Measurements from ENCODE around the gene UBE2O.

Gene UBE2O

DNA sequence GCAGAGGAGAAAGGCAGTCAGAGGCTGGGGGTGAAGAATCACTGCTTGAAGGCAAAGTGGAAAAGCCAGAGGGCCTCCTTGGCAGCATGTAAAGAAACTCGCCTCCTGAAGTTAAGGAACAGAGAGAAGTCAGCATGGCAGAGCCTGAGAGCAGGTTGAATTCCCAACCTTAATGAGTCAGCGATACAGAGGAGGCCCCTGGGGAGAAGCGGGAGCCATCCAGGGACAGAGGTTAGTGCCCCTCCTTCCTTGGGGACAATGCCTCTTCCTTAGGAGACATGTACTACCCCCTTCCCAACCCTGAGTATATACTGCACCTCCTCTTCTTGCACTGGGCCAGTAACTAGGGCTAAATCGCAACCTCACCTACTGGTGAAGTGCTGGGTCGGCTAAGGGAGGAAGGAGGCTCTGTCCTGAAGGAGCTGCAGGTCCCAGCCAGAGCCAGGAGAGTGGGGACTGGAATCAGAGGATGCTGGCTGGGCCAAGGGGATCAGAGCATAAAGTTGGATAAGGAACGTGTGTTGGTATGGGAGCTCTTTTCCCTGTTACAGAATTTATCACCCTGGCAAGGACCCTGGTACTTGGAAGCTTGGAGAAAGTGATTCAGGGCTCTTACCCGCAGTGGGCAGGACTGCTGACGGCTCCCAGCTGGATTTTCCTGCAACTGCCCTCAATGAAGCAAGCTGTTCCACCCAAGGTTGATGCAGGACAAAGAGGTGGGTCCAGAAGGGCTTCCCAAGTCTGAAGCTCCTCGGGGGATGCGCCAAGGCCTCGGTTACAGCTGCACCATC, 9.0 kb upstream of the UBE2O start:
- TF ChIP-seq CSRNP3 (CRISPR knock-in tag; IDR thresholded peaks at IDR 0.05) (no peak), OSR1 (CRISPR knock-in tag; IDR thresholded peaks at IDR 0.05) (no peak), ISL1 (CRISPR knock-in tag; IDR thresholded peaks at IDR 0.05) (no peak), BACH2 (CRISPR knock-in tag; IDR thresholded peaks at IDR 0.05; ENCODE audit: borderline replicate concordance) (no peak), GLIS3 (CRISPR knock-in tag; IDR thresholded peaks at IDR 0.05) (no peak)
- ATAC-seq = no peak

GRCh38 chr17:76459674-76460073, 6.7 kb upstream of the UBE2O start:
- ATAC-seq = no peak
- TF ChIP-seq CSRNP3 (CRISPR knock-in tag; IDR thresholded peaks at IDR 0.05) = no peak
- no peak for TF ChIP-seq CSDC2 (CRISPR knock-in tag; IDR thresholded peaks at IDR 0.05)
- TF ChIP-seq, protein P1, sequence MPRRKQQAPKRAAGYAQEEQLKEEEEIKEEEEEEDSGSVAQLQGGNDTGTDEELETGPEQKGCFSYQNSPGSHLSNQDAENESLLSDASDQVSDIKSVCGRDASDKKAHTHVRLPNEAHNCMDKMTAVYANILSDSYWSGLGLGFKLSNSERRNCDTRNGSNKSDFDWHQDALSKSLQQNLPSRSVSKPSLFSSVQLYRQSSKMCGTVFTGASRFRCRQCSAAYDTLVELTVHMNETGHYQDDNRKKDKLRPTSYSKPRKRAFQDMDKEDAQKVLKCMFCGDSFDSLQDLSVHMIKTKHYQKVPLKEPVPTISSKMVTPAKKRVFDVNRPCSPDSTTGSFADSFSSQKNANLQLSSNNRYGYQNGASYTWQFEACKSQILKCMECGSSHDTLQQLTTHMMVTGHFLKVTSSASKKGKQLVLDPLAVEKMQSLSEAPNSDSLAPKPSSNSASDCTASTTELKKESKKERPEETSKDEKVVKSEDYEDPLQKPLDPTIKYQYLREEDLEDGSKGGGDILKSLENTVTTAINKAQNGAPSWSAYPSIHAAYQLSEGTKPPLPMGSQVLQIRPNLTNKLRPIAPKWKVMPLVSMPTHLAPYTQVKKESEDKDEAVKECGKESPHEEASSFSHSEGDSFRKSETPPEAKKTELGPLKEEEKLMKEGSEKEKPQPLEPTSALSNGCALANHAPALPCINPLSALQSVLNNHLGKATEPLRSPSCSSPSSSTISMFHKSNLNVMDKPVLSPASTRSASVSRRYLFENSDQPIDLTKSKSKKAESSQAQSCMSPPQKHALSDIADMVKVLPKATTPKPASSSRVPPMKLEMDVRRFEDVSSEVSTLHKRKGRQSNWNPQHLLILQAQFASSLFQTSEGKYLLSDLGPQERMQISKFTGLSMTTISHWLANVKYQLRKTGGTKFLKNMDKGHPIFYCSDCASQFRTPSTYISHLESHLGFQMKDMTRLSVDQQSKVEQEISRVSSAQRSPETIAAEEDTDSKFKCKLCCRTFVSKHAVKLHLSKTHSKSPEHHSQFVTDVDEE (CRISPR knock-in tag; IDR thresholded peaks at IDR 0.05) = no peak
- TF ChIP-seq ZNF8 (CRISPR knock-in tag; IDR thresholded peaks at IDR 0.05) = no peak
- no peak for TF ChIP-seq CREB5 (CRISPR knock-in tag; IDR thresholded peaks at IDR 0.05; ENCODE audit: low read depth)
- TF ChIP-seq RARB (CRISPR knock-in tag; IDR thresholded peaks at IDR 0.05) = no peak
- no peak for TF ChIP-seq PATZ1 (CRISPR knock-in tag; IDR thresholded peaks at IDR 0.05; ENCODE audit: borderline replicate concordance)
- TF ChIP-seq ZFP3 (CRISPR knock-in tag; IDR thresholded peaks at IDR 0.05) = no peak
- TF ChIP-seq ZNF565 (CRISPR knock-in tag; conservative IDR thresholded peaks at IDR 0.05; ENCODE audit: low read depth) = no peak
- TF ChIP-seq BACH2 (CRISPR knock-in tag; IDR thresholded peaks at IDR 0.05; ENCODE audit: borderline replicate concordance) = no peak
- TF ChIP-seq OSR1 (CRISPR knock-in tag; IDR thresholded peaks at IDR 0.05) = no peak
- TF ChIP-seq ZFP30 (CRISPR knock-in tag; IDR thresholded peaks at IDR 0.05) = no peak
- no peak for TF ChIP-seq ISL1 (CRISPR knock-in tag; IDR thresholded peaks at IDR 0.05)
- TF ChIP-seq SNAI2 (CRISPR knock-in tag; IDR thresholded peaks at IDR 0.05) = no peak
- TF ChIP-seq, protein P2, sequence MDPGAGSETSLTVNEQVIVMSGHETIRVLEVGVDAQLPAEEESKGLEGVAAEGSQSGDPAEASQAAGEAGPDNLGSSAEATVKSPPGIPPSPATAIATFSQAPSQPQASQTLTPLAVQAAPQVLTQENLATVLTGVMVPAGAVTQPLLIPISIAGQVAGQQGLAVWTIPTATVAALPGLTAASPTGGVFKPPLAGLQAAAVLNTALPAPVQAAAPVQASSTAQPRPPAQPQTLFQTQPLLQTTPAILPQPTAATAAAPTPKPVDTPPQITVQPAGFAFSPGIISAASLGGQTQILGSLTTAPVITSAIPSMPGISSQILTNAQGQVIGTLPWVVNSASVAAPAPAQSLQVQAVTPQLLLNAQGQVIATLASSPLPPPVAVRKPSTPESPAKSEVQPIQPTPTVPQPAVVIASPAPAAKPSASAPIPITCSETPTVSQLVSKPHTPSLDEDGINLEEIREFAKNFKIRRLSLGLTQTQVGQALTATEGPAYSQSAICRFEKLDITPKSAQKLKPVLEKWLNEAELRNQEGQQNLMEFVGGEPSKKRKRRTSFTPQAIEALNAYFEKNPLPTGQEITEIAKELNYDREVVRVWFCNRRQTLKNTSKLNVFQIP (CRISPR knock-in tag; IDR thresholded peaks at IDR 0.05; ENCODE audit: borderline replicate concordance, low read depth) = no peak
- no peak for TF ChIP-seq ZNF70 (CRISPR knock-in tag; IDR thresholded peaks at IDR 0.05)
- no peak for TF ChIP-seq PPARA (CRISPR knock-in tag; IDR thresholded peaks at IDR 0.05; ENCODE audit: borderline replicate concordance)
- TF ChIP-seq ZC3H10 (CRISPR knock-in tag; IDR thresholded peaks at IDR 0.05) = no peak
